ENCODE results near the gene CASP8. TPM values are rescaled to one million over a fixed set of nuclear protein-coding genes. Genes with fewer than 3 reads are reported as not detected.
"Not testable (repeated sequence)": the region's sequence is repeated elsewhere in the genome, so short reads cannot be mapped to it uniquely, and the experiment has no call there.

The CASP8 gene
- total RNA-seq, 2 donors from 2014 or later = 45.0 to 78.7 TPM

DNA sequence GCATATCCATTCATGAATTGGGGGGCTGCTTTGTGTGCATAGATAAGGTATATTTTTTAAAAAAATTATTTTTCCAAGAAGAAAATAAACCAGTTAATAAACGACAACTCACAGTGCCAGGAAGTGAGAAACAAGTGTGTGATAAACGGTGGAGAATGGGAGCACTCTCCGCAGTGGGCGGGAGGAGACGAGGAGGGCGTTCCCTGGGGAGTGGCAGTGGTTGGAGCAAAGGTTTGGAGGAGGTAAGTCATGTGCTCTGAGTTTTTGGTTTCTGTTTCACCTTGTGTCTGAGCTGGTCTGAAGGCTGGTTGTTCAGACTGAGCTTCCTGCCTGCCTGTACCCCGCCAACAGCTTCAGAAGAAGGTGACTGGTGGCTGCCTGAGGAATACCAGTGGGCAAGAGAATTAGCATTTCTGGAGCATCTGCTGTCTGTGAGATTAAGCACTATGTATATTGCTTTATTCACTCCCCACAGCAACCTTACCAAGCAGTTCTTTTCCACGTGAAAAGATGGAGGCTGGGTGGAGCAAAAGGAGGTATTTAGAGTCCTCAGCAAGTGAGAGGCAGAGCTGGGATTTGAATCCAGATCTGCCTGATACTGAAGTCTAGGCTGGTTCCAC is 27.0 kb upstream of the CASP8 start:
- Mint-ChIP-seq H3K36me3 (ENCODE audit: insufficient read depth in 2 of 2) (peaks cover 6 to 18% of the 10 kb centered on the region in 2 donors), H3K4me3 (peak overlapping the region; percentile 93 to 98), H3K27ac (peak overlapping the region; percentile 95), H3K9me3 (no peaks in the 10 kb centered on the region), H3K4me1 (ENCODE audit: low read depth) (peaks cover 71% of the 10 kb centered on the region), H3K27me3 (ENCODE audit: low read depth) (no peaks in the 10 kb centered on the region)
- peak; percentile 90 to 94 for ATAC-seq (replicated peaks in 1 of 2)
- peak; percentile 86 to 91 for DNase-seq

DNA sequence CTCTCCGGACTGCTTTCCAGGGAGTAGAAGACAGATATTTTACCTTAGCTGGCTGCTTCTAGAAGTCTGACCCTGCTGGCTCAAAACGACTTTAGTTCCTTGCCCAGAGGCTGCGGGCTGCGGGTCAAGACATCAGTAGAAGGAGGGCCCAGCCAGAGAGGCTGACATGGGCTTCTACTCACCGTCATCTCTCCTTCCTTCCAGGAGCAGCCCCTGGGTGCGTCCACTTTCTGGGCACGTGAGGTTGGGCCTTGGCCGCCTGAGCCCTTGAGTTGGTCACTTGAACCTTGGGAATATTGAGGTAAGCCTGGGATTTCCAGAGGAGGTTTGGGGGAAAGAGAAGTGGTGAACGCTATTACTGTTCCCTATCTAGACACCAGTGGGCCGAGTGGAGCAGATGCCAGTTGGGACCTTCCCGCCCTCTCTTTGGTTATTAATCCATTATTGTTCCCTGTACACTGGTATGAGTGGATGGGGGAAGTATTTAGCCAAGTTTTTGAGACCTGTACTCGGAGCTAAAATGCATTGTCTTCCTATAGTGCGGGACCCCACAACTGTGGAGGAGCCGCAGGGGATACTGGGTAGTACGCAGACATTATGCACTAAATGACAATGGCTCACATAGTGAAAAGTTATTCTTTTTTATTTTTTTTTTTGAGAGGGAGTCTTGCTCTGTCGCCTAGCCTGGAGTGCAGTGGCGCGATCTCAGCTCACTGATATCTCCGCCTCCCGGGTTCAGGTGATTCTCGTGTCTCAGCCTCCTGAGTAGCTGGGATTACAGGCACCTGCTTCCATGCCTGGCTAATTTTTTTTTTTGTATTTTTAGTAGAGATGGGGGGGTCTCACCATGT is 26.3 kb upstream of the CASP8 start:
- no peaks in the 10 kb centered on the region for H3K9me3 Mint-ChIP-seq
- peaks cover 64% of the 10 kb centered on the region for H3K4me1 Mint-ChIP-seq (ENCODE audit: low read depth)
- no peaks in the 10 kb centered on the region for H3K27me3 Mint-ChIP-seq (ENCODE audit: low read depth)
- H3K36me3 Mint-ChIP-seq (ENCODE audit: insufficient read depth in 2 of 2) = peaks cover 6 to 18% of the 10 kb centered on the region in 2 donors
- DNase-seq (peak; percentile 41), ATAC-seq (replicated peaks in 1 of 2) (peak; percentile 32 to 35)
- peak overlapping the region; percentile 93 to 98 for H3K4me3 Mint-ChIP-seq
- peak overlapping the region; percentile 95 for H3K27ac Mint-ChIP-seq

DNA sequence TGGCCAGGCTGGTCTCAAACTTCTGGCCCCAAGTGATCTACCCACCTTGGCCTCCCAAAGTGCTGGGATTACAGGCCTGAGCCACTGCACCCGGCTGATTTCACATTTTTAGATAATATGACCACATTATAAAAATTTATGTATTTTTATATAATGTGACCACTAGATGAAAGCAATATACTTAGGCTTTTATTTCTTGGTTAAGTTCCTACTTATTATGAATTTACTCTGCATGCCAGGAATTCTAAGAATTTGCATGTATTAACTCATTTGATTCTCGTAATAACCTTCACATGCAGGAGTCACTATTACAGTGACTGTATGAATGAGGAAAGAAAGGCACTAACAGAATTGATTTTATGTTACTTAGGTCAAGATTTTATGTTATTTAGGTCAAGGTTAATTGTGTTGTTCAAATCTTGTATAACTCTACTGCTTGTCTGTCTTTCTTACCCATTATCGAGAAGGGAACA is 25.6 kb upstream of the CASP8 start:
- Mint-ChIP-seq H3K4me3 (peak overlapping the region; percentile 93 to 98), H3K4me1 (ENCODE audit: low read depth) (peaks cover 64% of the 10 kb centered on the region), H3K9me3 (peaks cover 0 to 2% of the 10 kb centered on the region in 2 donors), H3K27ac (peak overlapping the region; percentile 97), H3K36me3 (ENCODE audit: insufficient read depth in 2 of 2) (peaks cover 11 to 23% of the 10 kb centered on the region in 2 donors), H3K27me3 (ENCODE audit: low read depth) (no peaks in the 10 kb centered on the region)
- no peak for ATAC-seq (replicated peaks in 1 of 2)
- no peak for DNase-seq

DNA sequence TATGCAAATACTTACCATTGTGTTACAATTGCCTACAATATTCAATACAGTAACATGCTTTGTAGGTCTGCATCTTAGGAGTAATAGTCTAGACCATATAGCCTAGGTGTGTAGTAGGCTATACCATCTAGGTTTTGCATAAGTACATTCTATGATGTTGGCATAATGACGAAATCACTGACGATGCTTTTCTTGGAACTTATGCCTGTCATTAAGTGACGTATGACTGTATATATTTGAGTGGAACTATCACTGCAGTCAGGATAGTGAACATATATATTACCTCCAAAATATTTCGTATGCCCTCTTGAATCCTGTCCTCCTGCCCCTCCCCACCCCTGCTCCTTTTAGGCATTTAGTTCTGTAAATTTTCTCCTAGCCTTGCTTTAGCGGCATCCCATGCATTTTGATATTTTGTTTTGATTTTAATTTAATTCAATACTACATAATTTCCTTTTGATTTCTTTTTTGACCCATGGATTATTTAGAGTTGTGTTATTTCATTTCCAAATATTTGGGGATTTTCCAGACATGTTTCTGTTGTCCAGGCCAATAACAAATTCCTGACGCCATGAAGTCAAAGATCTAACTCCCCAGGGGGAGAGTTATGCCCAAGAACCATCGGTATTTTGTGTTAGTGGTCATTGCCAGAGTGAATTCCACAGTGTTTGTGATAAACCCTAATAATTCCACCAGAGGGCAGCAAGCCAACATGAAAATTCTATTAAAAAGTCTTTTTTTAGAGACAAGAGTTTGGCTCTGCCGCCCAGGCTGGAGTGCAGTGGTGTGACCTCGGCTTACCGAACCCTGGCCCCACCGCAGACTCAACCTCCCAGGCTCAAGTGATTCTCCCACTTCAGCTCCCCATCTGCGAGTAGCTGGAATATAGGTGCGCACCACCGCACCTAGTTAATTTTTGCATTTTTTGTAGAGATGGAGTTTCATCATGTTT is 24.2 kb upstream of the CASP8 start:
- ATAC-seq (replicated peaks in 1 of 2) (peak; percentile 5 to 40), DNase-seq (peak; percentile 48 to 62)
- Mint-ChIP-seq H3K4me3 (peak overlapping the region; percentile 93 to 98), H3K27ac (peak overlapping the region; percentile 97), H3K36me3 (ENCODE audit: insufficient read depth in 2 of 2) (peaks cover 24 to 37% of the 10 kb centered on the region in 2 donors), H3K9me3 (peaks cover 3 to 7% of the 10 kb centered on the region in 2 donors), H3K27me3 (ENCODE audit: low read depth) (no peaks in the 10 kb centered on the region), H3K4me1 (ENCODE audit: low read depth) (peaks cover 59% of the 10 kb centered on the region)

DNA sequence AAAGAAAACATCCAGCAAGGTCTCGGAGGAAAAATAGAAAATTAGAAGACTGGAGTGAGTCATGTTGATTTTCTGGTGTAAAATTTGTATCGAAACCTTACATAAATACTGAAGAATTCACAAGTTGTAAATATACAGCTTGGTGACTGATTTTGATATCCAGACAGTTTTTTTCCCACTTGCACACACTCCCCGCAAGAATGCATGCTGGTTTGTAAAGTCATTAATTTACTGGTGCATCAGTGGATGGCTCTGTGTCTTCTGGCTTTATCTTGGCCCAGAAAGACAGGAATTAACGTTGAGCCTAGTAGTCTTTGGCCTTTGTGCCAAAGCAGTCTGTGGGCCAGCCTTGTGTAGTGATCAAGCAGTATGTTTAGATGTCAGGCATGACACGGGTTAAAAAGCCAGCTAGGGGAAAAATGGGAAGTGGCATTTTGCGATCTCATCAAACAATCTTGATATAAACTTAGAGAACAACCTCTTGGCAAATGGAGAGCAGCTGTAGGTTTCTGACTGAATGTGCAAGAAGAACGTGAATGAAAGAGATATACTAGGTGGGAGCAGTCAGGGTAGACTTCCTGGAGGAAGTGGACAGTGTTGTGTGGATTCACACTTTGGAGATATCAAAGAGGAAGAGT is 22.7 kb upstream of the CASP8 start:
- Mint-ChIP-seq H3K27ac (peak overlapping the region; percentile 97), H3K9me3 (peaks cover 3 to 7% of the 10 kb centered on the region in 2 donors), H3K4me1 (ENCODE audit: low read depth) (peaks cover 50% of the 10 kb centered on the region), H3K36me3 (ENCODE audit: insufficient read depth in 2 of 2) (peaks cover 31 to 48% of the 10 kb centered on the region in 2 donors), H3K4me3 (peak overlapping the region; percentile 31 to 93), H3K27me3 (ENCODE audit: low read depth) (no peaks in the 10 kb centered on the region)
- DNase-seq (no peak), ATAC-seq (replicated peaks in 1 of 2) (no peak)

DNA sequence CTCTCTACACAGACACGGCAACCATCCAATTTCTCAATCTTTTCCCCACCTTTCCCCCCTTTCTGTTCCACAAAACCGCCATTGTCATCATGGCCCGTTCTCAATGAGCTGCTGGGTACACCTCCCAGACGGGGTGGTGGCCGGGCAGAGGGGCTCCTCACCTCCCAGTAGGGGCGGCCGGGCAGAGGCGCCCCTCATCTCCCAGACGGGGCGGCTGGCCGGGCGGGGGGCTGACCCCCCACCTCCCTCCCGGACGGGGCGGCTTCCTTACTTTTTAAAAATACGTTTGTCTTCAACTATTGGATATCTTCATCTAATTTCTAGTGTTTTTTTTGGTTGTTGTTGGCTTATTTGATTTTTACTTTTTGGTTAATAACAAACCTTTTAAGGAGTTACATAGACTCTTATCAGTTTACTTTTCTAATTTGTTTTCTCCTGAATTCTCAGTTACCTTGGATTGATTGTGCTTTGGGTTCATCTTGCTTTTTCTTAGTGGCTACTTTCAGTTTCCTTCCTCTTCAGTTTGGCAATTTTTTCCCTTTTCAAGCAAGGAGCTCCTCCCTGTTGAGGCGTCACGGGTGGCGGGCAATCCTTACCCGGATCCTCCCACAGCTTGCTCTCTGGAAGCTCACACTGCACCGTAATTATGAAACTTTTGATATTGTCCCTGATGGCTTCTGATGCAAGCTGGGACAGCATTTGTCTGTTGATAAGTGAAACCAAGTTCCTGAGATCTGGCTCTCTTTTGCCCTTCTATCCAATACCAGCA is 21.0 kb upstream of the CASP8 start:
- H3K4me1 Mint-ChIP-seq (ENCODE audit: low read depth) = peaks cover 41% of the 10 kb centered on the region
- not testable (repeated sequence) for DNase-seq; H3K27me3 Mint-ChIP-seq (ENCODE audit: low read depth); H3K9me3 Mint-ChIP-seq
- peak overlapping the region; percentile 90 for H3K27ac Mint-ChIP-seq
- peaks cover 28 to 48% of the 10 kb centered on the region in 2 donors for H3K36me3 Mint-ChIP-seq (ENCODE audit: insufficient read depth in 2 of 2)
- ATAC-seq (replicated peaks in 1 of 2) = peak in 1 of 2 donors; percentile 13
- peak overlapping the region; percentile 47 to 74 for H3K4me3 Mint-ChIP-seq

DNA sequence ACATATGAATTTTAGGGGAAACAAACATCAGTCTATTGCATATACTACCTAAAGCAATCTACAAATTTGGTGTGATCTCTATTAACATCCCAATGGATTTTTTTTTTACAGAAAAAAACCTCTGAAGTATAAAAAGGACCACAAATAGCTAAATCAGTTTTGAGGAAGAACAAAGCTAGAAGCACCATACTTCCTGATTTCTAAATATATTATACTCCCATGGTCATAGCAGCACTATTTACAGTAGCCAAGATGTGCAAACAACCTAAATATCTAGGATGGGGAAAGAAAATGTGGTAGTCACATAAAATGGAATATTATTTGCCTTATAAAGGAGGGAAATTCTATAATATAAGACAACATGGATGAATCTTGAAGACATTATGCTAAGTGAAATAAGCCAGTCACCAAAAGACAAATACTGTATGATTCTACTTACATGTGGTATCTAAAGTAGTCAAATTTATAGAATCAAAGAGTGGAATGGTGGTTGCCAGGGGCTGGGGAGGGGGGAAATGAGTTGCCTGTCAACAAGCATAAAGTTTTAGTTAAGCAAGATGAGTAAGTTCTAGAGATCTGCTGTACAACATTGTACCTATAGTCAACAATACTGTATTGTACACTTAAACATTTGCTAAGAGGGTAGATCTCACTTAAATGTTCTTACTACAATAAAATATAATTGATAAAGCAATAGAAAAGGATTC is 17.6 kb upstream of the CASP8 start:
- H3K27me3 Mint-ChIP-seq (ENCODE audit: low read depth) = no peaks in the 10 kb centered on the region
- peaks cover 20% of the 10 kb centered on the region for H3K4me1 Mint-ChIP-seq (ENCODE audit: low read depth)
- no peak overlapping the region for H3K4me3 Mint-ChIP-seq
- H3K9me3 Mint-ChIP-seq = peaks cover 3 to 7% of the 10 kb centered on the region in 2 donors
- peak; percentile 73 to 79 for ATAC-seq (replicated peaks in 1 of 2)
- peaks cover 27 to 34% of the 10 kb centered on the region in 2 donors for H3K36me3 Mint-ChIP-seq (ENCODE audit: insufficient read depth in 2 of 2)
- peak overlapping the region; percentile 67 for H3K27ac Mint-ChIP-seq
- no peak for DNase-seq

DNA sequence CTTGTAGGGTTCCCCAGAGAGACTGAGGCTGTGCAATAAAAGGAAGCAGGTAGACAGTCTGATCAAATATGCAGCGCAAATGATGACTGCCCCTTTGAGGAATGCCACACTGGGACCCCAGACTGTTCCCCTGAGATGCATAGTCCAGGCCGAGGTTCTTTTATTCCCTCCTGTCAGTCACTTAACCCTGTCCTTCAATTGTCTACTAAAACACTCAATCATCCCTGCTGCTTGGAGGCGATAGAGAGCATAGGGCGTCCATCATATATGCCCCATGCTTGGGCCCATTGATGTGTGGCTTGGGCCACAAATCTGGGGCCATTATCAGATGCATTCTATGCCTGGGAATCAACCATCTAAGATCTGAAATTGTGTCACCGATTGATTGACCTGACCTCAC is 15.5 kb upstream of the CASP8 start:
- no peak overlapping the region for H3K4me3 Mint-ChIP-seq
- H3K36me3 Mint-ChIP-seq (ENCODE audit: insufficient read depth in 2 of 2) = peaks cover 20 to 25% of the 10 kb centered on the region in 2 donors
- no peak for DNase-seq
- no peak overlapping the region for H3K27ac Mint-ChIP-seq
- no peak for ATAC-seq (replicated peaks in 1 of 2)
- peaks cover 19% of the 10 kb centered on the region for H3K4me1 Mint-ChIP-seq (ENCODE audit: low read depth)
- no peaks in the 10 kb centered on the region for H3K27me3 Mint-ChIP-seq (ENCODE audit: low read depth)
- peaks cover 2 to 7% of the 10 kb centered on the region in 2 donors for H3K9me3 Mint-ChIP-seq

DNA sequence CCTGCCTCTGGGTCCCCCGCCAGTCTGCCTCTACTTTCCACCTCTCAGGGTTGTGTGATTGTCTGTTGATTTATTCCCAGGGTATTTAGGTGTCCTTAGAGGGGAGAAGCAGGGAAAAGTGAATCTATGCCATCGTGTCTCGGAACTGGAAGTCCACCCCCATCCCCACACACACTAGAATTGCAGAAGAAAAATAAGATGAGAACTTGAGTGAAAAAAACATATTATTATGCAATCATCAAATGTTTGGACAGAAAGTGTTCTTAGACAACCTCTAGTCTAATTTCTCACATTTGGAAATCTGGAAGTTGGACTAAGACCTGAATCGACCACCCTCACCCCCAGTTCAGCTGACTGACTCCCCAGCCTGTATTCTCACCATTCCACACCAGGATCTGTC is 14.1 kb upstream of the CASP8 start:
- Mint-ChIP-seq H3K36me3 (ENCODE audit: insufficient read depth in 2 of 2) (peaks cover 14 to 20% of the 10 kb centered on the region in 2 donors), H3K4me3 (no peak overlapping the region), H3K4me1 (ENCODE audit: low read depth) (peaks cover 24% of the 10 kb centered on the region), H3K9me3 (peaks cover 3 to 4% of the 10 kb centered on the region in 2 donors), H3K27ac (peak overlapping the region; percentile 37), H3K27me3 (ENCODE audit: low read depth) (no peaks in the 10 kb centered on the region)
- DNase-seq (no peak), ATAC-seq (replicated peaks in 1 of 2) (no peak)

DNA sequence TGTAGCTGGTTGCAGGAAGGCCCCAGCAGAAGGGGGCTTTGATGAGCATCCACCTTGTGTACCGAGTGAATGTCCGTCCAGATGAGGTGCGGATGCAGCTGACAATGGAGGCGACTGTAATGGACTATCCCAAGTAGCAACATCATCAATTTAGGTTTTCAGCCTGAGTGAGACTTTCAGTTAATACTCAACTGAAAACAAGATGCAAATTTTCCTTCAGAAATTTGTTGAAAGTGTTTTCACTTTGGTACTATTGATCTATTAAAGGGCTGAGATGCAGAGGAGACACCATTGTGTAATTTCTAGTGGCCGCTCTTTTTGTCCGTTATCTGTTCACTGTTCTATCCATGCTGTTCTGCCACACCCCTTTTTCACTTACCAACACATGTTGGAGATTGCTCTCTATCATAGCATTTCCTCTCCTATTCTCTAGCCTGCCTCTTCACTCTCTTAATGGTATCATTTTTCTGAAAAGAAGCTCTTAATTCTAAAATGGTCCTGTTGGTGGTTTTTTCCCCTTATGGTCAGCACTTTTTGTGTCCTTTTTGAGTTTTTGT is 12.0 kb upstream of the CASP8 start:
- H3K4me1 Mint-ChIP-seq (ENCODE audit: low read depth) = peaks cover 41% of the 10 kb centered on the region
- H3K36me3 Mint-ChIP-seq (ENCODE audit: insufficient read depth in 2 of 2) = peaks cover 11 to 20% of the 10 kb centered on the region in 2 donors
- peaks cover 3 to 4% of the 10 kb centered on the region in 2 donors for H3K9me3 Mint-ChIP-seq
- no peak overlapping the region for H3K27ac Mint-ChIP-seq
- no peak overlapping the region for H3K4me3 Mint-ChIP-seq
- ATAC-seq (replicated peaks in 1 of 2) = no peak
- H3K27me3 Mint-ChIP-seq (ENCODE audit: low read depth) = no peaks in the 10 kb centered on the region
- no peak for DNase-seq

DNA sequence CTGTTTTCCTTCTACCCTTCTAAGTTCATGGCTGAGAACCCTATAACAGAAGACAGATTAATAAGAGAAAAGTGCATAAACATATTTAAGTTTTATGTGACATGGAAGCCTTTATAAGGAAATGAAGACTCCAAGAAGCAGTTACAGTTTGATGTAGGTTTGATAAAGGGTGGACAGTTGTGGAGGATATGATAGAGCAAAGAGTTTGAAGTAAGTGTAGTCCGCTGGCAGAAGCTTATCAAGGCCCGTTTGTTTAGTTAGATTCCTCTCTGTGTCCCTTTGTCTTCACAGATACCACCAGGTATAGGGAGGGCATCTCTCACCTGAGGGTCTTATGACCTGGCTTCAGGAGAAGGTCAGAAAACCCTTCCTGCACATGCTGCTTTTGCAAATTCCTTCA is 10.4 kb upstream of the CASP8 start:
- no peak overlapping the region for H3K4me3 Mint-ChIP-seq
- no peaks in the 10 kb centered on the region for H3K27me3 Mint-ChIP-seq (ENCODE audit: low read depth)
- H3K4me1 Mint-ChIP-seq (ENCODE audit: low read depth) = peaks cover 56% of the 10 kb centered on the region
- H3K36me3 Mint-ChIP-seq (ENCODE audit: insufficient read depth in 2 of 2) = peaks cover 11 to 20% of the 10 kb centered on the region in 2 donors
- H3K27ac Mint-ChIP-seq = no peak overlapping the region
- peaks cover 3 to 4% of the 10 kb centered on the region in 2 donors for H3K9me3 Mint-ChIP-seq
- DNase-seq (no peak), ATAC-seq (replicated peaks in 1 of 2) (no peak)
